ENCODE measurements around the gene CHD9NB.

DNA sequence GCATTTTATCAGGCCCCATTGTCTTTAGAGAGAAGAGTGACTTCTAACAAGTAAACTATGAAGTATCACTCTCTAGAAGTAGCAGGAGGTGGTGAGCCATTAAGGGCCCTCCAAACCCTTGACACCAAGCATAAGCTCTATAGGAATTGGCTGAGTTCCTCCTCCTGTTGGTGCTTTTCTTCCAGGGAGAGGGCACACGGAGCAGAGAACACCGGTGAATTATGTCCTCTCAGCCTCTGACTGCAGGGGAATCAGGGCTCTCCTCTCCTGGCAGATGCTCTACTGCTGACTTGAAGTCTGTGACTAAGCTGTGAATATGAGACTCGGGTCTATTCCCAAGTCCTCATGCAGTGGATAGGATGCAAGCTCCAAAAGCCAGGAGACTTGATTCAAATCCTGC, 34.4 kb upstream of the CHD9NB start:
- TF ChIP-seq, protein P1, sequence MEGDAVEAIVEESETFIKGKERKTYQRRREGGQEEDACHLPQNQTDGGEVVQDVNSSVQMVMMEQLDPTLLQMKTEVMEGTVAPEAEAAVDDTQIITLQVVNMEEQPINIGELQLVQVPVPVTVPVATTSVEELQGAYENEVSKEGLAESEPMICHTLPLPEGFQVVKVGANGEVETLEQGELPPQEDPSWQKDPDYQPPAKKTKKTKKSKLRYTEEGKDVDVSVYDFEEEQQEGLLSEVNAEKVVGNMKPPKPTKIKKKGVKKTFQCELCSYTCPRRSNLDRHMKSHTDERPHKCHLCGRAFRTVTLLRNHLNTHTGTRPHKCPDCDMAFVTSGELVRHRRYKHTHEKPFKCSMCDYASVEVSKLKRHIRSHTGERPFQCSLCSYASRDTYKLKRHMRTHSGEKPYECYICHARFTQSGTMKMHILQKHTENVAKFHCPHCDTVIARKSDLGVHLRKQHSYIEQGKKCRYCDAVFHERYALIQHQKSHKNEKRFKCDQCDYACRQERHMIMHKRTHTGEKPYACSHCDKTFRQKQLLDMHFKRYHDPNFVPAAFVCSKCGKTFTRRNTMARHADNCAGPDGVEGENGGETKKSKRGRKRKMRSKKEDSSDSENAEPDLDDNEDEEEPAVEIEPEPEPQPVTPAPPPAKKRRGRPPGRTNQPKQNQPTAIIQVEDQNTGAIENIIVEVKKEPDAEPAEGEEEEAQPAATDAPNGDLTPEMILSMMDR (IDR thresholded peaks at IDR 0.05; ENCODE audit: low read depth, low read length): no peak
- TF ChIP-seq EZH2phosphoT487 (IDR thresholded peaks at IDR 0.05; ENCODE audit: low read depth): no peak

All from OCI-LY3 (cell line).